Activated naive CD8-positive, alpha-beta T cell treated with anti-CD3 and anti-CD28 coated beads, Interleukin-2, amount 50 U/mL, for 16 hours (primary cell): ENCODE results near the gene PSD4.

Experiments used
- DNase-seq: peaks from one replicate; pipeline ENCODE4 v3.0.0-alpha.2; 2020; ENCODE audit warnings: low read depth, low spot score

PSD4 gene

GRCh38 chr2:113167115-113167932 lies 6.4 kb upstream of the PSD4 start:
- no peak for DNase-seq

GRCh38 chr2:113167962-113168340 lies 5.8 kb upstream of the PSD4 start:
- no peak for DNase-seq

GRCh38 chr2:113169002-113169530 lies 4.7 kb upstream of the PSD4 start:
- no peak for DNase-seq

GRCh38 chr2:113169586-113169985 lies 4.2 kb upstream of the PSD4 start:
- DNase-seq, result no peak

GRCh38 chr2:113171334-113172075 lies 2.3 kb upstream of the PSD4 start:
- DNase-seq, result no peak

GRCh38 chr2:113172721-113173541 lies 840 bp upstream of the PSD4 start:
- DNase-seq, result no peak

- no peak for DNase-seq
Measured at GRCh38 chr2:113174376-113174750, 592 bp downstream of the PSD4 start.

- DNase-seq, result no peak
Measured at GRCh38 chr2:113175042-113175628, 1.4 kb downstream of the PSD4 start.

- DNase-seq, result no peak
Measured at GRCh38 chr2:113175736-113176695, 2.2 kb downstream of the PSD4 start.

- no peak for DNase-seq
Measured at GRCh38 chr2:113176696-113177355, 3.1 kb downstream of the PSD4 start.

- DNase-seq, result no peak
Measured at GRCh38 chr2:113178069-113178746, 4.4 kb downstream of the PSD4 start.

- DNase-seq, result no peak
Measured at GRCh38 chr2:113178891-113179290, 5.1 kb downstream of the PSD4 start.

GRCh38 chr2:113179446-113180045 lies 5.8 kb downstream of the PSD4 start:
- DNase-seq, result no peak

GRCh38 chr2:113180131-113180946 lies 6.6 kb downstream of the PSD4 start:
- no peak for DNase-seq

GRCh38 chr2:113181258-113182051 lies 7.7 kb downstream of the PSD4 start:
- no peak for DNase-seq

- DNase-seq, result no peak
Measured at GRCh38 chr2:113182471-113183260, 8.9 kb downstream of the PSD4 start.
